Neutrophil (primary cell): Measurements from ENCODE around the gene SEMA3A.

ENCODE experiments used
- H3K27ac ChIP-seq: fragments of 200-600 bp; sonication (generic); 2 replicates; pipeline ENCODE4 v1.5.1; 2016; ENCODE audit warnings: mild to moderate bottlenecking, moderate library complexity
- H3K27me3 ChIP-seq: fragments of 200-600 bp; sonication (generic); 2 replicates; pipeline ENCODE4 v1.6.0; 2016; ENCODE audit warnings: mild to moderate bottlenecking
- H3K36me3 ChIP-seq: fragments of 200-600 bp; sonication (generic); 2 replicates; pipeline ENCODE4 v1.5.1; 2017
- H3K4me1 ChIP-seq, 2 experiments: fragments of 200-600 bp in 1 of 2; sonication (generic) in 1 of 2; 1 replicate in 1 of 2; 2 replicates in 1 of 2; pipeline versions ENCODE4 v1.5.1 to v1.6.1; 2013 to 2016; ENCODE audit warnings: low read depth in 1 of 2, low read length in 1 of 2, mild to moderate bottlenecking in 1 of 2, moderate library complexity in 1 of 2; ENCODE audit not compliant: control insufficient read depth in 1 of 2, insufficient read depth in 1 of 2
- H3K4me3 ChIP-seq, 2 experiments: fragments of 200-600 bp in 1 of 2; sonication (generic) in 1 of 2; 1 replicate in 1 of 2; 2 replicates in 1 of 2; pipeline ENCODE4 v1.5.1; 2013 to 2016; ENCODE audit warnings: low read depth in 1 of 2, low read length in 1 of 2, mild to moderate bottlenecking in 1 of 2, moderate library complexity in 1 of 2
- H3K9me3 ChIP-seq: fragments of 200-600 bp; sonication (generic); 2 replicates; pipeline ENCODE4 v1.5.1; 2016
- TF ChIP-seq, protein P1 (sequence below): fragments of 200-600 bp; sonication (generic); IDR thresholded peaks from 2 replicates; pipeline ENCODE4 v1.5.1; 2016; ENCODE audit warnings: antibody characterized with exemption

SEMA3A gene

DNA sequence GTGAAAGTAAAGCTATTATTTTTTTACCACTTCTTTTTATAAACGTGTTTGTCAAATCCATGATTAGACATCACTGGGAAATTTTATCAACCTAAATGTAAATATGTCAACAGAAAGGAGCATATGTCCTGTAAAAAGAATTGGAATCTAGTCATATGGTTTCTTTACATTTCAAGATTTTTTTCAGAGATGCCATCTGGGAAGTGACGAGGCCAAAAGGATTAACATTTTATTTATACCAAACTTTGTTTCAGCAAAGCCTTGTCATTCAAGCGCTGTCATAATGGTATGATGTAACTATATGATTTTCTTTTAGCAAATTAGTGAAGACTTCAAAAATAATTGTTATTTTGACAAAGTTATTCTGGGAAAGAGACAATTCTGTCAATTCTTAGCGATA is 117.3 kb downstream of the SEMA3A start:
- Histone ChIP-seq H3K27ac (no peak overlapping the region), H3K36me3 (no peaks in the 10 kb centered on the region), H3K27me3 (no peaks in the 10 kb centered on the region), H3K4me3 (no peak overlapping the region), H3K9me3 (no peaks in the 10 kb centered on the region), H3K4me1 (no peaks in the 10 kb centered on the region)
- TF ChIP-seq, protein P1, sequence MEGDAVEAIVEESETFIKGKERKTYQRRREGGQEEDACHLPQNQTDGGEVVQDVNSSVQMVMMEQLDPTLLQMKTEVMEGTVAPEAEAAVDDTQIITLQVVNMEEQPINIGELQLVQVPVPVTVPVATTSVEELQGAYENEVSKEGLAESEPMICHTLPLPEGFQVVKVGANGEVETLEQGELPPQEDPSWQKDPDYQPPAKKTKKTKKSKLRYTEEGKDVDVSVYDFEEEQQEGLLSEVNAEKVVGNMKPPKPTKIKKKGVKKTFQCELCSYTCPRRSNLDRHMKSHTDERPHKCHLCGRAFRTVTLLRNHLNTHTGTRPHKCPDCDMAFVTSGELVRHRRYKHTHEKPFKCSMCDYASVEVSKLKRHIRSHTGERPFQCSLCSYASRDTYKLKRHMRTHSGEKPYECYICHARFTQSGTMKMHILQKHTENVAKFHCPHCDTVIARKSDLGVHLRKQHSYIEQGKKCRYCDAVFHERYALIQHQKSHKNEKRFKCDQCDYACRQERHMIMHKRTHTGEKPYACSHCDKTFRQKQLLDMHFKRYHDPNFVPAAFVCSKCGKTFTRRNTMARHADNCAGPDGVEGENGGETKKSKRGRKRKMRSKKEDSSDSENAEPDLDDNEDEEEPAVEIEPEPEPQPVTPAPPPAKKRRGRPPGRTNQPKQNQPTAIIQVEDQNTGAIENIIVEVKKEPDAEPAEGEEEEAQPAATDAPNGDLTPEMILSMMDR: no peak

DNA sequence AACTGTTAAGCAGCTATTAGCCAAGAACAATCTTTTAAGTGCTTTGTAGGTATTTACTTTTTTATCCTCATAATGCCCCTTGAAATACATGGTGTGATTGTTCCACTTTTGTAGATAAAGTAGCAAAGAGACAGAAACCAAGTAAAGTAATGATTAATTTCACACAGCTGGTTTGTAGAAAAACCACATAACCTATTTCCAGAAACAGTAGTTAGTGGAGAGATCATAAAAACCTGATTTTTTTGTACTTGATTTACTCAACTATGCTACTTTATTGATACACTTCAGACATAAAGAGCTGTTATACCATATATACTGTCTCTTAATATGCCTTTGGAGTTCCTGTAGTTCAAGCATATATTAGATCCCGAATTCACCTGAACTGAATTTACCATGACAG is 118.4 kb downstream of the SEMA3A start:
- TF ChIP-seq, protein P1: no peak
- no peaks in the 10 kb centered on the region for H3K4me1 ChIP-seq
- no peaks in the 10 kb centered on the region for H3K27me3 ChIP-seq
- no peaks in the 10 kb centered on the region for H3K36me3 ChIP-seq
- H3K9me3 ChIP-seq: no peaks in the 10 kb centered on the region
- no peak overlapping the region for H3K4me3 ChIP-seq
- H3K27ac ChIP-seq: no peak overlapping the region

DNA sequence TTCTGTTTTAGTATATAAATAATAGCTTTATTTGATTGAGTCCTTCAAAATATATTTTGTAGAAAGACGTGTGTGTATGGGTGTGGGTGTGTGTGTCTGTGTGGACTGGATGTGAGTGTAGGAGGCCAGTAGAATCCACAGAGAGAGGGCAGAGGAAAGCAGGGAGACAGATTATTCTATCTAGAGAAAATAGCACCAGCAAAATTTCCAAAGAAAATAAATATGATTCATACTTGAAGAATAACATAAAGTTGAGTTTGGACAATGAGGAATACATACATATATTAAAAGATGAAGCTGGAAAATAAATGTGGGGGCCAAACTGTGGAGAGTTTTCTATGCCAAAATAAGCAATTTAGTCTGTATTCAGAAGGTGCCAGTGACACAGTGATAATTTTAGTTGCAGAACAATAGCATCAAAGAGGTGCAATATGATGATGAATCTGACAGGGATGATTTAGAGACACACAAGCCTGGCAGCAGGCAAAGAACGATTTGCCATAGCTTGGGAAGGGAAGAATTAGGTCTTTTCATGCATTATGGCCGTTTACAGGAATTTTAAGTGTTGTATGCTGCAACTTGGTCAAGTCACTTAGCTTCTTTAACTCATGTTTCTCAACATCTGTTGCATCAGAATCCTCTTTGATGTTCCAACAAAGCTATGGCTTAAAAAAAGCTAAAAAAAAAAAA is 121.3 kb downstream of the SEMA3A start:
- TF ChIP-seq, protein P1: no peak
- H3K4me3 ChIP-seq: no peak overlapping the region
- H3K4me1 ChIP-seq: no peaks in the 10 kb centered on the region
- H3K27me3 ChIP-seq: no peaks in the 10 kb centered on the region
- H3K36me3 ChIP-seq: no peaks in the 10 kb centered on the region
- no peaks in the 10 kb centered on the region for H3K9me3 ChIP-seq
- no peak overlapping the region for H3K27ac ChIP-seq

DNA sequence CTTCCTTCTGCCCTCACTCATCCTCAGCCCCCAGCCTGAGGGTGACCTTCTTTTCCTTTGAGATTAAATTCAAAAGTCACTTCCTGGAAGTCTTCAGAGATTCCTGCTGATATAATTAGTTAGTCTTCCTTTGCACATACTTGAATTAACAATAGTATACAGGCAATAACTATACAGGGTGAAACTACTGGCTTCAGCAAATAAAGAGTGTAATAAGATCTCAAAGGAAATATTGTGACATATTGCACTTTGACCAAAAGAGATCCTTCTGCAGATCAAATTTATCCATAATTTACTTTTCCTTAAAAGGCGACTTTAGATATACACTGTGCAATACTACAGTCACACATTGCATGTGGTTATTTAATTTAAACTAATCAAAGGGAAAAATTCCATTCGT is 123.8 kb downstream of the SEMA3A start:
- no peak overlapping the region for H3K27ac ChIP-seq
- H3K4me1 ChIP-seq: no peaks in the 10 kb centered on the region
- H3K4me3 ChIP-seq: no peak overlapping the region
- TF ChIP-seq, protein P1: no peak
- no peaks in the 10 kb centered on the region for H3K27me3 ChIP-seq
- no peaks in the 10 kb centered on the region for H3K9me3 ChIP-seq
- no peaks in the 10 kb centered on the region for H3K36me3 ChIP-seq

DNA sequence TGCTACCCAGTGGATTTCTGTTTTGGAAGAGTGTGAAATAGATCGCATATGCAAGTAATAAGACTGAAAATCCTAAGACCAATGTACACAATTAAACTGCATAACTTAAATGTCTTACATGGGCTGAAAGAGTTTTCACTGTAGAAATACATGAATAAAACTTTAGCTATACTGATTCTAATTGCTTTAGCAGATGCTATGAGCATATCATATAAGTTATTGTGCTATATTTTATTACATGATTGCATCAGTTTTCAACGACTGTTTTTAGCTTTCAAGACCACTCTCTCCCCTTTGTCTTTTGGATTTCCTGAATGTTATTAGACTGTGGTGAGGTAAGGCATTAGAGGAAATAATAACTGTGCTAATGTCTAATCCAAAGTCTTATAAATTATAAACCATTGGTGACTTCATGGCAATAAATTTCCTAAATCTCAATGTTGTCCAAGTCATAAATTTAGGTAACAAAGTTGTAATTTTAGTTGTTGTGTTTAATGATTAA is 124.5 kb downstream of the SEMA3A start:
- Histone ChIP-seq H3K27me3 (no peaks in the 10 kb centered on the region), H3K9me3 (no peaks in the 10 kb centered on the region), H3K36me3 (no peaks in the 10 kb centered on the region), H3K4me3 (no peak overlapping the region), H3K27ac (no peak overlapping the region), H3K4me1 (no peaks in the 10 kb centered on the region)
- TF ChIP-seq, protein P1: no peak
